ENCODE data around the gene NCR2. TPM values are rescaled to one million over a fixed set of nuclear protein-coding genes. Genes with fewer than 3 reads are reported as not detected.

NCR2 gene, protein sequence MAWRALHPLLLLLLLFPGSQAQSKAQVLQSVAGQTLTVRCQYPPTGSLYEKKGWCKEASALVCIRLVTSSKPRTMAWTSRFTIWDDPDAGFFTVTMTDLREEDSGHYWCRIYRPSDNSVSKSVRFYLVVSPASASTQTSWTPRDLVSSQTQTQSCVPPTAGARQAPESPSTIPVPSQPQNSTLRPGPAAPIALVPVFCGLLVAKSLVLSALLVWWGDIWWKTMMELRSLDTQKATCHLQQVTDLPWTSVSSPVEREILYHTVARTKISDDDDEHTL
- total RNA-seq (not detected), polyA plus RNA-seq (not detected)
- long read RNA-seq, donor 1 = 0 reads
- long read RNA-seq, donor 2 = 0 reads

DNA sequence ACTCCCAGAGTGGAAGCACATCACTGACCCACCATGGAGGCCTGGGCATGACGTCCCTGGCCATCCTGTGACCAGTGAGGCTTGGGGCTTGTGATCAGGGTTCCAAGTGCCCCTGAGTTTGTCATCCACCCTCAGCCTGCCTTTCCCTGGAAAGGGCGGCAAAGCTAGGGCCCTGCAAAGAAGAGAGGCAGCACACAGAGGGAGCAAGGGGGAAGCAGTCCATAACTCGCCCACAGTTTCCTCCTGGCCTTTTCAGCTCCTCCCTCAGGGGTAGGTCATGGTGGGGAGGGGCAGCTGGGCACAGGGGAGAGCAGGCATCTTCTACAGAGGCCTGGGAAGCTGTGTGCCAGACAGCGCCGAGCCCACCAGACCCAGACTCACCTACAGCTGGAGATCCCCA is at the start of gene NCR2:
Gene NCR2, plus strand, starts transcription at position 313 of the 400 bp plus-strand sequence. CDS start 269 bp downstream, outside the sequence.
- no peaks in the 10 kb centered on the region for H3K27me3 ChIP-seq (replicated peaks in 1 of 7)
- intact Hi-C loops (cut with DNase I; ENCODE audit: low total_unique reads) = no loop called here
- H3K36me3 ChIP-seq = no peaks in the 10 kb centered on the region
- TF ChIP-seq, protein P1, sequence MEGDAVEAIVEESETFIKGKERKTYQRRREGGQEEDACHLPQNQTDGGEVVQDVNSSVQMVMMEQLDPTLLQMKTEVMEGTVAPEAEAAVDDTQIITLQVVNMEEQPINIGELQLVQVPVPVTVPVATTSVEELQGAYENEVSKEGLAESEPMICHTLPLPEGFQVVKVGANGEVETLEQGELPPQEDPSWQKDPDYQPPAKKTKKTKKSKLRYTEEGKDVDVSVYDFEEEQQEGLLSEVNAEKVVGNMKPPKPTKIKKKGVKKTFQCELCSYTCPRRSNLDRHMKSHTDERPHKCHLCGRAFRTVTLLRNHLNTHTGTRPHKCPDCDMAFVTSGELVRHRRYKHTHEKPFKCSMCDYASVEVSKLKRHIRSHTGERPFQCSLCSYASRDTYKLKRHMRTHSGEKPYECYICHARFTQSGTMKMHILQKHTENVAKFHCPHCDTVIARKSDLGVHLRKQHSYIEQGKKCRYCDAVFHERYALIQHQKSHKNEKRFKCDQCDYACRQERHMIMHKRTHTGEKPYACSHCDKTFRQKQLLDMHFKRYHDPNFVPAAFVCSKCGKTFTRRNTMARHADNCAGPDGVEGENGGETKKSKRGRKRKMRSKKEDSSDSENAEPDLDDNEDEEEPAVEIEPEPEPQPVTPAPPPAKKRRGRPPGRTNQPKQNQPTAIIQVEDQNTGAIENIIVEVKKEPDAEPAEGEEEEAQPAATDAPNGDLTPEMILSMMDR (IDR thresholded peaks at IDR 0.05 in 8 of 11, conservative IDR thresholded peaks at IDR 0.05 in 3 of 11) = no peak
- TF ChIP-seq POLR2AphosphoS5 (IDR thresholded peaks at IDR 0.05) = no peak
- TF ChIP-seq POLR2A (IDR thresholded peaks at IDR 0.05) = no peak
- peak within 1 kb of the TSS in 1 of 8 donors; percentile 9 for H3K4me3 ChIP-seq
- H3K9me3 ChIP-seq = no peaks in the 10 kb centered on the region
- DNase-seq = no peak
- H3K27ac ChIP-seq = peak within 1 kb of the TSS in 5 of 8 donors; percentile 44 to 73 (median 58)
- WGBS, 5 donors = 69 to 90% (median 86%) methylated on average over 2 to 5 of the region's 5 CpGs
- peaks cover 9 to 38% (median 28%) of the 10 kb centered on the region in 6 donors for H3K4me1 ChIP-seq

DNA sequence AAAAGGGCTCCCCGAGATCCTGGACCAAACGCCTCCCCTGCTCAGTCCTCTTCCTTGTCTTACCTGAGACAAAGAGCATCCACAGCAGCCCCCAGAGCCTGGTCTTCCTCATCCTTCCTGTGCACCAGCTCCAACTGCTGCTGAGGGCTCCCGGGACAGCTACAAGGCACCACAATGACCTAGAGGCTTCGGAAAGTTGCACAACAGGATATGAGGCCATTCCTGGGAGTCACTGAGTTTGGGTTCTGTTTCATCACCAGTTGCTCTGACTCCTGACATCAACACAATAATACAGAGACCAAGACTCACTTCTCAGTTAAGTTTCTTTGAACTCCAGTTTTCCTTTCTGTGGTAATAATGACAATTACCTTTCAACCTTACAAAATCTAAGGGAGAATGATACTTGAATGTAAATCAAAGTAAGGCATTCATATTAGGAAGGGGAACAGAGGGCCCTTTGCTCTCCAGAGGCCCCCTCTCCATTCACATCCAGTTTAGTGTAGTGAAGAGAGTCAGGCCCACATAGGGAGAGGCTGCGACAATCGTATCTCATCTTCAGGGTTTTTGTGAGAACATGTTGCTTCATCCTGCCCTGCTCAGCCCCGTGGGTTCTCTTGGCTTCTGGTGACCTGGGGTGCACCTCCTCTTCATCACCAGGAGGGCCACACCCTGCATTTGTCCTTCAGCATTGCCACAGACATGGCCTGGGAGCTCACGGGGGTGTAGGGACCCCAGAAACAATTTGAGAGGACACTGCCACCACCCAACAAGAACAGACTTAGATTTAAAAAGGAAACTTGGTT is 48.7 kb upstream of the NCR2 start, which contains the start of gene TREM1:
Gene TREM1, minus strand, starts transcription at position 139 of the 803 bp plus-strand sequence. Its CDS starts 27 bp downstream, at position 112.
- 50 to 73% (median 55%) methylated on average over 8 of the region's 8 CpGs for WGBS, 5 donors
- intact Hi-C loops (cut with DNase I; ENCODE audit: low total_unique reads) = no loop called here
- peak within 1 kb of the TSS in 3 of 8 donors; percentile 18 to 58 (median 27) for H3K4me3 ChIP-seq
- no peak for TF ChIP-seq POLR2A (IDR thresholded peaks at IDR 0.05)
- TF ChIP-seq, protein P1 (IDR thresholded peaks at IDR 0.05 in 8 of 11, conservative IDR thresholded peaks at IDR 0.05 in 3 of 11) = peak in 3 of 11 experiments; percentile 11 to 34 (median 23)
- peak; percentile 16 to 89 (median 58) for TF ChIP-seq POLR2AphosphoS5 (IDR thresholded peaks at IDR 0.05)
- peak within 1 kb of the TSS in 7 of 8 donors; percentile 49 to 91 (median 80) for H3K27ac ChIP-seq
- peaks cover 0 to 25% (median 0%) of the 10 kb centered on the region in 6 donors for H3K4me1 ChIP-seq
- peaks cover 0 to 7% (median 0%) of the 10 kb centered on the region in 6 donors for H3K36me3 ChIP-seq
- peaks cover 0 to 6% (median 0%) of the 10 kb centered on the region in 7 donors for H3K27me3 ChIP-seq (replicated peaks in 1 of 7)
- H3K9me3 ChIP-seq = no peaks in the 10 kb centered on the region
- DNase-seq = peak; percentile 86

DNA sequence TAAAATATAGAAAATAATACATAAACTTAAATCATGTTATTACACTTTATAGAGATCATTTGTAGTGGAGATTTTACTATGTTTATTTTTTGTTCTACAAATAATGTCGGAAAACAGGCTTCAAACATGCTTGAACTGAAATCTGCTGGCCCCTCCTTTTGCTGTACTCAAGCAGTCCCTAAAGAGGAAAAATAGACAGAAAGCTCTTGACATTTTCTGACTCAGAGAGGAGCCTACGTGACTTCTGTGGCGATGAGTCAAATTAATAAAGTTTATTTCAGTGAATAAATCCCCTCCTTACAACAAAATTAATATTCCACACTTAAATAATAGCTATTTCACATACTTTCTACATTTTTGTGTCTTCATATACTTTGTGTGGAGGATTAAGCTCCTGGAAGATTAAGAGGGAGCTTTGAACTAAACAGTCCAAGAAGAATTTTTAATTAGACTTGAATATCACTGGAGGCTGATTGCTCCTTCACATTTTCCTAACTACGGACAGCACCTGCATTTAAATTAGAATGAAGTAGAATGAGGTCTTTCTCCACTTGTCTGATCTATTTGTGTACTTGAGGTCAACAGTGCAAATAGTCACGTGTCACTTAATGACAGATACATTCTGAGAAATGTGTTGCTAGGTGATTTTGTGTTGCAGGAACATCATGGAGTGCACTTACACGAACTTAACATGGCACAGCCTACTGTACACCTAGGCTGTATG is 47.2 kb upstream of the NCR2 start:
- peaks cover 0 to 6% (median 0%) of the 10 kb centered on the region in 7 donors for H3K27me3 ChIP-seq (replicated peaks in 1 of 7)
- no peak for DNase-seq
- H3K36me3 ChIP-seq = no peaks in the 10 kb centered on the region
- no peak overlapping the region for H3K27ac ChIP-seq
- no peak overlapping the region for H3K4me3 ChIP-seq
- TF ChIP-seq, protein P1 (IDR thresholded peaks at IDR 0.05 in 8 of 11, conservative IDR thresholded peaks at IDR 0.05 in 3 of 11) = no peak
- no peak for TF ChIP-seq POLR2AphosphoS5 (IDR thresholded peaks at IDR 0.05)
- no peak for TF ChIP-seq POLR2A (IDR thresholded peaks at IDR 0.05)
- H3K9me3 ChIP-seq = no peaks in the 10 kb centered on the region
- 48 to 72% (median 66%) methylated on average over 6 of the region's 6 CpGs for WGBS, 5 donors
- intact Hi-C loops (cut with DNase I; ENCODE audit: low total_unique reads) = no loop called here
- H3K4me1 ChIP-seq = peaks cover 0 to 25% (median 0%) of the 10 kb centered on the region in 6 donors

Measured in spleen (tissue), 13 donors.